Measurements from ENCODE around the gene CAV1. TPM values are rescaled to one million over a fixed set of nuclear protein-coding genes. Genes with fewer than 3 reads are reported as not detected.

Gene CAV1
- total RNA-seq, 1 donor from 2014 or later, result 6.1 TPM

- ChIA-PET POLR2A (no interaction called here), CTCF (no interaction called here)
- Mint-ChIP-seq H3K36me3 (ENCODE audit: low read depth) (no peaks in the 10 kb centered on the region), H3K4me1 (peaks cover 2% of the 10 kb centered on the region), H3K27me3 (peaks cover 6% of the 10 kb centered on the region), H3K4me3 (no peak overlapping the region), H3K9me3 (no peaks in the 10 kb centered on the region), H3K27ac (no peak overlapping the region)
- TF ChIP-seq CTCF (IDR thresholded peaks at IDR 0.05), result no peak
- ATAC-seq (ENCODE audit: low read depth) (no peak), DNase-seq (no peak)
- intact Hi-C loops (cut with micrococcal nuclease), result loop anchor here (10.0 kb wide), 1 partner anchor 527 kb away; no protein-coding TSS in a partner anchor
These were observed 73.4 kb downstream of the CAV1 start for GRCh38 chr7:116598278-116598677.

GRCh38 chr7:116598861-116599260 is 74.0 kb downstream of the CAV1 start:
- Mint-ChIP-seq H3K4me3 (no peak overlapping the region), H3K36me3 (ENCODE audit: low read depth) (no peaks in the 10 kb centered on the region), H3K27me3 (peaks cover 2% of the 10 kb centered on the region), H3K27ac (no peak overlapping the region), H3K4me1 (peaks cover 2% of the 10 kb centered on the region), H3K9me3 (no peaks in the 10 kb centered on the region)
- ChIA-PET CTCF (no interaction called here), POLR2A (no interaction called here)
- intact Hi-C loops (cut with micrococcal nuclease), result loop anchor here (10.0 kb wide), 1 partner anchor 526 kb away; no protein-coding TSS in a partner anchor
- no peak for DNase-seq
- ATAC-seq (ENCODE audit: low read depth), result no peak
- no peak for TF ChIP-seq CTCF (IDR thresholded peaks at IDR 0.05)

- TF ChIP-seq CTCF (IDR thresholded peaks at IDR 0.05), result no peak
- no peak overlapping the region for H3K27ac Mint-ChIP-seq
- ATAC-seq (ENCODE audit: low read depth) (no peak), DNase-seq (no peak)
- H3K36me3 Mint-ChIP-seq (ENCODE audit: low read depth), result no peaks in the 10 kb centered on the region
- H3K4me3 Mint-ChIP-seq, result no peak overlapping the region
- H3K9me3 Mint-ChIP-seq, result no peaks in the 10 kb centered on the region
- ChIA-PET CTCF (interaction anchor here (2.7 kb wide), 1 partner anchor 10 kb away, joined by 12 read pairs; no protein-coding TSS in a partner anchor), POLR2A (no interaction called here)
- intact Hi-C loops (cut with micrococcal nuclease), result no loop called here
- peaks cover 2% of the 10 kb centered on the region for H3K4me1 Mint-ChIP-seq
- peaks cover 4% of the 10 kb centered on the region for H3K27me3 Mint-ChIP-seq
These were observed 76.6 kb downstream of the CAV1 start for GRCh38 chr7:116601426-116601825.

GRCh38 chr7:116607299-116607698 is 82.5 kb downstream of the CAV1 start:
- no peak for TF ChIP-seq CTCF (IDR thresholded peaks at IDR 0.05)
- ATAC-seq (ENCODE audit: low read depth) (no peak), DNase-seq (no peak)
- Mint-ChIP-seq H3K9me3 (no peaks in the 10 kb centered on the region), H3K4me1 (no peaks in the 10 kb centered on the region), H3K4me3 (no peak overlapping the region), H3K27me3 (peaks cover 27% of the 10 kb centered on the region), H3K27ac (no peak overlapping the region), H3K36me3 (ENCODE audit: low read depth) (no peaks in the 10 kb centered on the region)
- ChIA-PET POLR2A (no interaction called here), CTCF (no interaction called here)
- intact Hi-C loops (cut with micrococcal nuclease), result no loop called here

GRCh38 chr7:116610210-116610609 is 85.4 kb downstream of the CAV1 start:
- CTCF ChIA-PET, result no interaction called here
- no peak for ATAC-seq (ENCODE audit: low read depth)
- peaks cover 41% of the 10 kb centered on the region for H3K27me3 Mint-ChIP-seq

More at GRCh38 chr7:116610210-116610609, 85.4 kb downstream of the CAV1 start:
- POLR2A ChIA-PET, result no interaction called here
- no peaks in the 10 kb centered on the region for H3K9me3 Mint-ChIP-seq
- H3K36me3 Mint-ChIP-seq (ENCODE audit: low read depth), result no peaks in the 10 kb centered on the region
- no peak overlapping the region for H3K4me3 Mint-ChIP-seq
- TF ChIP-seq CTCF (IDR thresholded peaks at IDR 0.05), result no peak
- no peak overlapping the region for H3K27ac Mint-ChIP-seq
- no peak for DNase-seq
- H3K4me1 Mint-ChIP-seq, result no peaks in the 10 kb centered on the region
- intact Hi-C loops (cut with micrococcal nuclease), result no loop called here

Data from activated B cell treated with CpG ODN at 0.5 μM for 24 hours (primary cell).